Lung microvascular endothelial cell (primary cell): ENCODE measurements around the gene PRR36. TPM values are rescaled to one million over a fixed set of nuclear protein-coding genes. Genes with fewer than 3 reads are reported as not detected.

Source experiments
- DNase-seq, 2 donors: peaks; one replicate each; pipeline versions ENCODE4 v3.0.0 to v3.0.0-alpha.2; 2010; ENCODE audit warnings: low read depth in 2 of 2
- total RNA-seq: library from RNA; depleted of rRNA; stranded (reverse); fragments of >200 nt; gene quantifications from 2 replicates; pipeline ENCODE4 v1.2.1, GENCODE V29; 2014

PRR36 gene
- total RNA-seq, 1 donor from 2014 or later: not detected

DNA sequence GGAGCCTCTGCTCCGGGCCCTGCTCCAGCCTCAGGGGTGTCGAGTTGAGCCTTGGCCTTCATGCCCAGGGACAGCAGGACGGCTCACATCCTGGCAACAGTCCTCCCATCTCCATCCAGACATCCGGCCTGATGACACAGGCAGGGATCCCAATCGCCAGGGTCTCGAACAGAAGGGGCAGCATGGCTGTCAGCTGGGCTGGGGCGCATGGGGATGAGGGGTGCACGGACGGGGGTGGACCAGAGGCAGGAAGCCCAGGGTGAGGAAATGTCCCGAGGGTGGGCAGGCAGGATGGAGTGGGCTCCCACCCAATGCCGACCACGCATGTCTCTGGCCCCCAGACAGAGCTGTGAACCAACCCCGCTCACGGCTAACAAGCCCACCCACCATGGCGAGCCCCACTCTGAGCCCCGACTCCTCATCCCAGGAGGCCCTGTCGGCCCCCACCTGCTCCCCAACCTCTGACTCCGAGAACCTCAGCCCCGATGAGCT lies 28.0 kb downstream of the PRR36 start:
- DNase-seq: no peak

DNA sequence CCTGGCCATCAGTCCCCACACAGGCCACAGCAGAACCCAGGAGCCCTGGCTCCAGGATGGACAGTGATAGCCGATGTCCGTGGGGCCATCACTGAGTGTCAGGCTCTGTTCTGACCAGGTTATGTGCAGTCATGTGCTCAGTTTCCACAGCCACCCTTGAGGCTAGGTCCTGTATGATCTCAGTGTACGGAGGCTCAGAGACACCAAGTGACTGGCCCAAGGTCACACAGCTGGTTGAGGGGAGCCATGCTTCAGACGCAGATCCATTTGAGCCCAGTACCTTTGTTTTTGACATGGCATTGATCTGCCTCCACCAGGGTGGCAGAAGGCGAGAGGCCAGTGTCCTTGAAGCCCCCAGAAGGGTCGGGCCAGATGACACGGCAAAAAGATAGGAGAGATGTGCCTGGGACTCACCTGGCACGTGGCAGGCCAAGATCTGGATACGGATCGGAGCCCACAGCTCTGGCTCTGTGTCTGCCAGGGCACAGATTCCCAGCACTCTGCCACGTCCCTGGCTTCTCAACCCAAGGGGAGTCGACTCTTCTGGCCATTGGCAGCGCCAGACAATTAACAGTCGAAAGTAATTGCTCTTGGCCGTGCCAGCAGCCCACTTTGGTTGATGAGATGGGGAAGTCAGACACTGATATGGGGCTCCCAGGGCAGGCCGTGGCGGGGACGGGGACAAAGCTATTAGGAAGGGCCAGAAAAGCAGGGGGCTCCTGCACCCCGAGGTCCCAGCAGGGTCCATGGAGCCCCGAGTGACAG lies 28.6 kb downstream of the PRR36 start:
- no peak for DNase-seq

DNA sequence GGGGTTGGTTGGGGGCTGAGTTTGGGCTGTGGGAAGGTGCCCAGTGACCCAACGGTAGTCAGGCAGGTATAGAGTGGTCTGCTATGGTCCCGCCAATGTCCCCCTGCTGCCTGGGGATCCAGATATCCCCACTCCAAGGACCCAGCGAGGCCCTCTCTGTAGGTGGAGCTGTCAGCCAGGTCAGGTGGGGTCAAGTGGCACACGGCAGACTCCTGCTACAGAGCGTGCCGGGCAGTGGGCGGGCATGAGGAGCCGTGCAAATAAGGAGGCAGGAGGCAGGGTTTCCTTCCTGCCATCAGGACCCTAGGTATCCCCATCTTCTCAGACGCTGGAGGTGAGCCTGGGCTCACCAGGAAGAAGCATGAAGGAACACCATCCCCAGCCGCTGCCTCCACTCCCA lies 29.2 kb downstream of the PRR36 start:
- DNase-seq: no peak

DNA sequence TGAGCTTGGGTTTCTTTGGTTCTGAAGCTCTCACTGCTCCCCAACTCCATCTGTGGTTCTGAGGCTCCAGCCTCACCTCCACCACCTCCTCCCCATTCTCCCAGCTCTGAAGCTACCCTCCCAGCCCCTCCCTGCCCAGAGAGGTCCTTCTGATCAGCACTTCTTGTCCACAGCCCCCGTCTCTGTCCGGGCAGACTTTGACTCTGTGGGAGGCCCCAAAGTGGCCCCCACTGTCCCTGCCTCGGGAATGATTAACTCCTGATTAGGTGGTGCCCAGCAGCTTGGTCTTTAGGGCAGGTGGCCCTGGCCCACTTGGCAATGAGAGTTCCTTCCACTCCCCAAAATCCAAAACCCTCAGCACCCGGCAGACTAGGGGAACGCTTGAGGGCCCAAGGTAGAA lies 29.8 kb downstream of the PRR36 start:
- no peak for DNase-seq

DNA sequence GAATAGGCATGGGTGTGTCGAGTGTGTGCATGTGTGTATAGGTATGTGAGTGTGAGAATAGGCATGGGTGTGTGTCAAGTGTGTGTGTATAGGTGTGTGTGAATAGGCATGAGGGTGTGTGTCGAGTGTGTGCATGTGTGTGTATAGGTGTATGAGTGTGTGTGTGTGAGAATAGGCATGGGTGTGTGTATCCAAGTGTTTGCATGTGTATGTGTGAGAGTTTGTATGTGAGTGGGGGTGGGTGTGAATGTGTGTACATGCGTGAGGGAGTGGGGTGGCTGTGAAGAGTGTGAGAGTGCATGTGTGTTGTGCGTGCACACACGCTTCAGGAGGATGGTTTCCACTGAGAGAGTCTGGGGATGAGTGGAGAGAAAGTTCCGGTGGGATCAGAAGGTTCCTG lies 30.7 kb downstream of the PRR36 start:
- no peak for DNase-seq

DNA sequence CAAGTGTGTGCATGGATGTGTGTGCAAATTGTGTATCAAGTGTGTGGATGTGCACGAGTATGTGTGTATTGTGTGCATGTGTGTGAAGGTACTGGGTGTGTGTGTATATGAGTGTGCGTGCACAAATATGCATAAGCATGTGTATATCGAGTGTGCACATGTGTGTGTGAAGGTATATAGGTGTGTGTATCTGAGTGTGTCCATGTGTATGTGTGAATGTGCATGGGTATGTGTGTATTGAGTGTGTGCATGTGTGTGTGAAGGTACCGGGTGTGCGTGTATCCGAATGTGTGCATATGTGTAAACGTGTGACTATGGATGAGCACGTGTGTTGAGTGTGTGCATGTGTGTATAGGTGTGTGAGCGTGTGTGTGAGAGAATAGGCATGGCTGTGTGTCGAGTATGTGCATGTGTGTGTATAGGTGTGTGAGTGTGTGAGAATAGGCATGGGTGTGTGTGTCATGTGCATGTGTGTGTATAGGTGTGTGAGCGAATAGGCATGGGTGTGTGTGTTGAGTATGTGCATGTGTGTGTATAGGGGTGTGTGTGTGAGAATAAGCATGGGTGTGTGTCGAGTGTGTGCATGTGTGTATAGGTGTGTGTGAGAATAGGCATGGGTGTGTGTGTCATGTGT lies 31.4 kb downstream of the PRR36 start:
- no peak for DNase-seq

DNA sequence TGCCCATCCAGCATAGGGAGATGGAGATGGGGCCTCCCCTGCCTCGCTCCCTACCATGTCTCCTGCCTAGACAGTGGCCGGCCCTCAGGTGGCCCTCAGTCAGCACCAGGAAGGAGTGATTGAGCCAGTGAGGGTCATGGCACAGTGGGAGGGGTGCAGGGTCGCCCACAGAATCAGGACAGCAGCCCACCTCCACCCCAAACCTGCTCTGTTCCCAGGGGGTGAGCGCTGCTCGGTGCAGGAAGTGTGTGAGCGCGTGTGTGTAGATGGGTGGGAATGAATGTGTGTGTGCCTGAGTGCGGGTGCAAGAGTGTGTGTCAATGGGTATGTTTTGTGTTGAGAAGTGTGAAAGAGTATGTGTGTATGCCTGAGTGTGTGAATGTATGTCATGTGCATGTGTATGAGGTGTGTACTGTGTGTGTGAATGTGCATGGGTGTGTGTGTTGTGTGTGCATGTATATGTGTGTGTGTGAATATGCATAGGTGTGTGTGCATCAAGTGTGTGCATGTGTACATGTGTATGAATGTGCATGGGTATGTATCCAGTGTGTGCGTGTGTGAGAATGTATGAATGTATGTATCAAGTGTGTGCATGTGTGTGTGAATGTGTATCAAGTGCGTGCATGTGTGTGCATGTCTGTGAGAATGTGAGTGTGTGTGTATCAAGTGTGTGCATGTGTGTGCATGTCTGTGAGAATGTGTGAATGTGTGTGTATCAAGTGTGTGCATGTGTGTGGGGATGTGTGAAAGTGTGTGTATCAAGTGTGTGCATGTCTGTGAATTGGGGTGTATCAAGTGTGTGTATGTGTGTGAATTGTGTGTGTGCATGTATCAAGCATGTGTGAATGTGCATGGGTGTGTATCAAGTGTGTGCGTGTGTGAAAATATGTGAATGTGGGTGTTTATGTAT lies 32.2 kb downstream of the PRR36 start:
- DNase-seq: no peak

DNA sequence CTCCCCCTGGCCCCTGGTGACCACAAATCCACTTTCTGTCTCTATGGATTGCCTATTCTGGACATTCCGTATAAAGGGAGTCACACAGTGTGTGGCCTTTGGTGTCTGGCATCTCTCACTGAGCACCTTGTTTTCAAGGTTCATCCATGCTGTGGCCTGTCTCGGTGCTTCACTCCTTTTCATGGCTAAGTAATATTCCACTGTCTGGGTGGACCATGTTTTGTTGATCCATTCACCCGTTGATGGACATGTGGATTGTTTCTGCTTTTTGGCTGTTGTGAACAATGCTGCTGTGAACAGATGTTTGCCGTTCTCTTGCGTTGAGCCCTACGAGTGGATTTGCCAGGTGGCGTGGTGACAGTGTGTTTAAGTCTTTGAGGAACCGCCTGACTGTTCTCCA lies 33.6 kb downstream of the PRR36 start:
- DNase-seq: no peak

DNA sequence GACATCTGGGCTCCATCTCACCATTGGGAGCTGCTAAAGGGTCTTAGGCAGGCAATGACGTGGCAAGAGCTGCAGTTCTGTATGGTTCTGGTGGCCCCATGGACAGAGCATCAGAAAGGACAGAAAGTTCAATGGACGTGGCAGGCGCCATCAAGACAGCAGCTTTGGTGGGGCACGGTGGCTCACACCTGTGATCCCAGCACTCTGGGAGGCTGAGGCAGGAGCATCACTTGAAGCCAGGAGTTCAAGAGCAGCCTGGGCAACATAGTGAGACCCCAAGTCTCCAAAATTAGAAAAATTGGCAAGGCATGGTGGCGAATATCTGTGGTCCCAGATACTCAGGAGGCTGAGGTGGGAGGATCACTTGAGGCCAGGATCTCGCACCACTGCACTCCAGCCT lies 34.7 kb downstream of the PRR36 start:
- DNase-seq: no peak

DNA sequence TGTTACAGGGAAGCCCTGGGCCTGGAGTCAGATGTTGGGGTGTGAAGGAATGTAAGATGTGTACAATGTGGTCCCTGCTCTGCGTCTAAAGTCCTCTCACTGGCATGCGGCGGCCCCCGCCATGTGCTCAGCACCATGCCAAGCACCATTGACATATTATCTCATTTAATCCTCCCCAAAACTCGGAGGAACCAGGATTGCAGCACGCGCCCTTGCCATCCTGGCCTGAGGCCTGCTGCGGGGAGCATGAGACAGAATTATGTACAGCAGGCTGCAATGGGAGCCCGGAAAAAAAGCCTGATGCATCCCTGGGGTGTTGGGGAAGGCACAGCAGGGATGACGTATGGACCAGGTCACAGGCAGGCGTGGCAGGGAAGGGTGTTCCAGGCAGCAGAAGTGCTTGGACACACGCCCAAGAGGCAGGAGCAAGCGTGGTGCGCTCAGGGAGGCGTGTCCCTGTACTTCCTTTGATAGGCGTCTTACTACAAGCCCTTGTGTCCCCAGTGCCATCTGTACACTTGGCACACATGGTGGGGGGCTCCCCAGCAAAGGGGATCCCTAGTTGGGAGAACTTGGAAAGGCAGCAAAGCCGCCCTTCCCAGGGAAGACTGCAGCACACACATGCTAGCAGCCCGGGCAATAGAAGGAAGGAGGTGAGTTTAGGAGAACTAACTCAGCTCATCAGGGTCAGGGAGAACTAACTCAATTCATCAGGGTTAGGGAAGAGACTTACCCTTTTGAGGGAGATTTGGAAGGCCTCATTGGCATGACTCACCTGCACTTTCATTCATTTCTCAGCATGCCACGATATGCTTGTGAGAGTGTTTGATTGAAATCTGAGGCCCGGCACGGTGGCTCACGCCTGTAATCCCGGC lies 40.7 kb downstream of the PRR36 start:
- peak in 1 of 2 donors; percentile 79 for DNase-seq

DNA sequence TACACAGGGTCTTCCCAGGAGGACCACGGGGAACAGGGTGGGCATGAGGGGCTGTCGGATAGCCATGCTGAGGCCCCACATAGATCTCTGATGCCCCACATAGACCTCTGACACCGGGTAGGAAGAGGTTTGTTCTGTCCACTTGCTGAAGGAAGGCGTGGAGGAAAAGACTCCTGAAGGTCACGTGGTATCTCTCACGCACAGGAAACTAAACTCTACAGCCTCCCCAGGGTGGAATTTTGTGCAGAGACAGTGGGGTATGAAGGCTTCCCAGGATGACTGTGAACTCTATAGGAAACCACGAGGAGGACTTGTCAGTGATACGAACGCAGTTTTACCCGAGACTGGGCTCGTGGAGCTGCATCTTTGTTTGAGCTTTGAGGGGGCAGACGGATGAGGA lies 41.4 kb downstream of the PRR36 start:
- peak in 1 of 2 donors; percentile 78 for DNase-seq

DNA sequence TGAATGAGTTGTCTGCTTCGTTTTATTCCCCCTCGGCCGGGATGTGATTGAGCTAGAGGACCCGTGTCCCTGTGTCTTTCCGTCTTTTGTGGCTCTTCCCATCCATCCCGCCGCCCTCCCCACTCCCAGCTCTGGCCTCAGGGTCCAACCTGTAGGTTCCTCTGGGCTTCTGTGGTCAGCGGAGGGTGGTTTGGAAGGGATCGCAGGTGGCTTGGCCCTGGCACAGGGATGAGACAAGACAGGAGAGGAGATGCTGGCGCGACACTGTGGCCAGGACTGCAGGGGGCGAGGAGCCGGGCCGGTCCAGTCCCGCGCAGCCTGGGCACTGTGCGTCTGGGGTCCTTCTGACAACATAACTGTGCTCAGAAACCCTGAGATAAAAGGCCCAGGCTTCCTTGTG lies 42.2 kb downstream of the PRR36 start:
- DNase-seq: no peak

DNA sequence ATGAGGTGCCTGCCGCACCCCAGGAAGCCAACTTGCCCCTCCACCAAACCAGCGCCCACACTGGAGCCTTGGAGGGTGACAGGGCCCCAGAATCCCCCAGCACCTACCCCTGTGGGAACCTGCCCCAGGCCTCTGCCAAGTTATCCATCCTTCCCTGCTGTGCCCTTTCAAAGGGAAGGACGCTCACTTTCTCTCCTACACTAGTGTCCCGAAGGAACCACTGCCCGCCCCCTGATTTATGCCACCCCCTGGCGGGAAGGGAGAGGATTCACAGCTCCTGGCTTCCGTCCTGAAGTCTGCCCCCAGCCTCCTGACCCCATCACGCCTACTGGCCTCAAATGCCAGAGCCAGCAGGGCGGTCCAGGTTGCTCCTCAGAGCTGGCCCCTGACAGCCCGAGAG lies 42.7 kb downstream of the PRR36 start:
- DNase-seq: peak; percentile 13 to 38

DNA sequence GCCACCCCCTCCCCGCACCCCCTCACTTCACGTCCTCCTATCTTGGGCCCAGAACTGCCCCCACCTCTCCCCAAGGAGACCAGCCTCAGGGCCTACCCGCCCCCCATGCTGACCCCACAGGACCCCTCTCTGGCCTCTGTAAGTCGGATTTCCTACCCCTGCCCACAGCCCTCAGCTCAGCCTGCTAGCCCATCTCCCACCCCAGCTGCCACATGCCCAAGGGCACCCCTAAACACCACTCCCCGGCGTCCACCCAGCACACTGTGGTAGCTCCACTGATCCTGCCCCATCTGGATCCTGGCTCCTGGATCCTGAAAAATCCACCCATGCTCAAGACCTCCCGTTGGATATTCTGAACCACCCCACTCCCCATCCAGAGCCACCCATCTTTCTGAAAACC lies 43.4 kb downstream of the PRR36 start:
- no peak for DNase-seq

DNA sequence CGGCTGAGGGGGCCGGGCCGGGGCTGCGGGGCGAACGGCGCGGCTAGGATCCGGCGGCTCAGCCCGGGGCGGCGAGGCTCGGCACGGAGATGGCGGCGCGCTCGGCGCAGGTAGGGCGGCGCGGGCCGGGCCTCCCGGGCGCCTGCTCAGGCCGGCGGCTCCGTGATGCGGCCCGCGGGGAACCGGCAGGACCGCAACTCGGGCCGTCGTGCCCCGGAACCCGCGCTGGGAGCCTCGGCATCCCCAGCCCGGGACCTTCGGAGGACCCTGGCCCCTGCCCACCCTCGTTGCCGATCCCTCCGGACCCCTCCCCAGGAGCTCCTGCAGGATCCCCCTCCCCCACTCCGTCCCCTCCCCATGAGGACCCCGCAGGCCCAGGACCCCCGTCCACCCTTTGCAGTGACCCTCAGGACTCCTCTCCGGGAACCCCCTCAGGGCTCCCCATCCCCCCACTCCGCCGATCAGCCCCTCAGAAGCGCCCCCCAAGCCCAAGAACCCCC lies 43.9 kb downstream of the PRR36 start:
- DNase-seq: no peak

DNA sequence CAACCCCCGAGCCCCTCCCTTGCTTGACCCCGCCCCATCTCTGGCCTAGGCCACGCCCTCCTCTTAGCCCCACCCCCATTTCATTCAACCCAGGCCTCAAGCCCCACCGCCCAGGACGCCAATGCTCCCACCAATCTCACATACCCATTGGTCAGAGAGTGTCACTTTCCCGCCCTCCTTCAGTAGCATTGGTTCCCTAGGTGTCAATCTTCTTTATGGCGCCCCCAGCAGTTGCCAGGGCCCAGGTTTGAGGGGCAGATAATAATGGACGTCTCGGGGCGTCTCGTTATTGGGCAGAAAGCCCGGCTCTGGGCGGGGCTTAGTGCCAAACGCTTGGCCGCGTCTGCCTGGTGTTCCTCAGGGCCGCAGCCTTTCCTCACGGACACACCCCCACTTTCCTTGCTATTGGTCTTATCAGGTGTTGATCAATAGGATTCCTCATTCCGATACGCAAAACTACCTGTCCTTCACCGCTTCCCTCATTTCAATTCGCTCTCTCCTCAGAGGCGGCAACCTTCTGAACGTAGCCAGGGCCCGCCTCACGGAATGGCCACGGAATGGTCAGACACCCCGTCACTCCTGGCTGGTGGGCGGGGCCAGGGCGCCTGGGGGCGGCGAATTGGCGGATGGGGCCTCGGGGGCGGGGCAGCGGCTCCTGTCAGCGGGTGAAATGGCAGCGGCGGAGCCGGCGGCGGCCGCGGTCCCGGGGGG lies 44.5 kb downstream of the PRR36 start, which contains the start of gene EVI5L:
EVI5L (plus strand) TSS at position 658 of the 711 bp plus-strand sequence. CDS start 16,325 bp downstream, outside the sequence.
- DNase-seq: peak; percentile 100

DNA sequence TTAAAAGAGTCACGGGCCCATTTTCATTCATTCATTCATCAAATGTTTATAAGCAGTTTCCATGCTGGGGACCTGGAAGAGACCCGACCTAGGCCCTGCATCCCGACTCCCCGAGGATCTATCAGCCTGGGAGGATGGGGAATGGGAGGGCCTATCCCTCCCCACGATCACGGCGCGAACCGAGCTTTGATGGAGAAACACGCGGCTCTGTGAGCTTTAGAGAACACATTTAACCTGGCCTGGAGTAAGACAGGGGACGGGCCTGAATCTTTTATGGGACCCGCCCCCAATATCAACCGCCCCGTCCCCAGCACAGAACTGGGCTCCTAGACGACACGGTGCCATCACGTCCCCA lies 45.0 kb downstream of the PRR36 start:
- DNase-seq: no peak

DNA sequence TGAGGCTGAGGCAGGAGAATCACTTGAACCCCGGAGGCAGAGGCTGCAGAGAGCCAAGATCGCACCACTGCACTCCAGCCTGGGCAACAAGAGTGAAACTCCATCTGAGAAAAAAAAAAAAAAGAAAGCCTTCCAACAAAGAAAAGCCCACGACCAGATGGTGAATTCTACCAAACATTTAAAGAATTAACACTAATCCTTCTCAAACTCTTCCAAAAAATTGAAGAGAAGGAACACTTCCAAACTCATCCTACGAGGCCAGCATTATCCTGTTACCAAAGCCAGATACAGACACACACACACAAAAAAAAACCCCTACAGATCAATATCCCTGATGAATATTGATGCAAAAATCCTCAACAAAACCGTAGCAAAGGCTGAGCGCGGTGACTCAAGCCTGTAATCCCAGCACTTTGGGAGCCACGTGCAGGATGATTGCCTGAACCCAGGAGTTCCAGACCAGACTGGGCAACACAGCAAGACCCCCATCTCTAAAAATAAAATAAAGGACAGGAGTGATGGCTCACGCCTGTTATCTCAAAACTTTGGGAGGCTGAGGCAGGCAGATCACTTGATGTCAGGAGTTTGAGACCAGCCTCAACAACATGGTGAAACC lies 50.4 kb downstream of the PRR36 start:
- no peak for DNase-seq

DNA sequence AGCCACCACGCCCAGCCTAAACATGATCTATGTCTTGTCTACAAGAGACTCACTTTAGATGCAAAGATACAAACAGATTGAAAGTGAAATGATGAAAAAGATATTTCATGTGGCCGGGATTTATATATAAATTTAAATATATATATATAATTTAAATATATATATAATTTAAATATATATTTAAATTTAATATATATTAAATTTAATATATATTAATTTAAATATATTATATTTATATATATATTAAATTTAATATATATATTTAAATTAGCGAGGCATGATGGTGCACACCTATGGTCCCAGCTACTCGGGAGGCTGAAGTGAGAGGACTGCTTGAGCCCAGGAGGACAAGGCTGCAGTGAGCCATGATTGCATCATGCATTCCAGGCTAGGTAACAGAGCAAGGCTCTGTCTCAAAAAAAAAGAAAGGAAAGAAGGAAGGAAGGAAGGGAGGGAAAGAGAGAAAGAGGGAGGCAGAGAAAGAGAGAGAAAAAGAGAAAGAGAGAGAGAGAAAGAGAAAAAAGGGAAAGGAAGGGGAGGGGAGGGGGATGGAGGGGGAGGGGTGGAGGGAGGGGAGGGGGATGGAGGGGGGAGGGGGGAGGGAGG lies 51.2 kb downstream of the PRR36 start:
- no peak for DNase-seq
